Activated naive CD4-positive, alpha-beta T cell treated with anti-CD3 and anti-CD28 coated beads, Interleukin-2, amount 50 U/mL, for 16 hours (primary cell): ENCODE results near the gene KCNIP1.

Experiments
- DNase-seq: peaks from one replicate; pipeline ENCODE4 v3.0.0-alpha.2; 2020

KCNIP1 gene

GRCh38 chr5:170631466-170632195 lies 127.8 kb downstream of the KCNIP1 start:
- DNase-seq, result no peak

GRCh38 chr5:170632266-170632984 lies 128.6 kb downstream of the KCNIP1 start:
- DNase-seq, result no peak

GRCh38 chr5:170632985-170633234 lies 129.1 kb downstream of the KCNIP1 start:
- DNase-seq, result peak; percentile 54

GRCh38 chr5:170633235-170634081 lies 129.6 kb downstream of the KCNIP1 start:
- DNase-seq, result no peak

- no peak for DNase-seq
These were observed 130.6 kb downstream of the KCNIP1 start for GRCh38 chr5:170634256-170634990.

GRCh38 chr5:170635706-170636105 lies 131.9 kb downstream of the KCNIP1 start:
- DNase-seq, result no peak

GRCh38 chr5:170636206-170636605 lies 132.4 kb downstream of the KCNIP1 start:
- DNase-seq, result no peak

- DNase-seq, result no peak
These were observed 133.1 kb downstream of the KCNIP1 start for GRCh38 chr5:170636801-170637477.

- no peak for DNase-seq
These were observed 134.2 kb downstream of the KCNIP1 start for GRCh38 chr5:170638051-170638450.

- peak; percentile 65 for DNase-seq
These were observed 134.8 kb downstream of the KCNIP1 start for GRCh38 chr5:170638454-170639220.

- no peak for DNase-seq
These were observed 135.6 kb downstream of the KCNIP1 start for GRCh38 chr5:170639221-170639925.

GRCh38 chr5:170640731-170641588 lies 137.1 kb downstream of the KCNIP1 start:
- no peak for DNase-seq

GRCh38 chr5:170641589-170642031 lies 137.8 kb downstream of the KCNIP1 start:
- no peak for DNase-seq

GRCh38 chr5:170642066-170642735 lies 138.4 kb downstream of the KCNIP1 start:
- DNase-seq, result no peak

GRCh38 chr5:170642776-170643436 lies 139.1 kb downstream of the KCNIP1 start:
- DNase-seq, result no peak

GRCh38 chr5:170643591-170643990 lies 139.8 kb downstream of the KCNIP1 start:
- DNase-seq, result no peak

- no peak for DNase-seq
These were observed 140.7 kb downstream of the KCNIP1 start for GRCh38 chr5:170644501-170644900.

GRCh38 chr5:170648541-170648940 lies 144.7 kb downstream of the KCNIP1 start:
- DNase-seq, result no peak

GRCh38 chr5:170650850-170651249 lies 147.0 kb downstream of the KCNIP1 start:
- DNase-seq, result no peak
